MM.1S (cell line): Measurements from ENCODE around the gene S100A16.
"Not testable (repeated sequence)": the region's sequence is repeated elsewhere in the genome, so short reads cannot be mapped to it uniquely, and the experiment has no call there.

Experiments used
- DNase-seq: peaks from one replicate; pipeline ENCODE4 v3.0.0-alpha.2; 2015
- H2AFZ ChIP-seq: fragments of 300-600 bp; sonication (generic); 2 replicates; pipeline ENCODE4 v1.6.0; 2016; ENCODE audit warnings: antibody characterized with exemption, low read length
- H3F3A ChIP-seq: fragments of 300-600 bp; sonication (generic); 2 replicates; pipeline ENCODE4 v1.6.1; 2016; ENCODE audit warnings: mild to moderate bottlenecking, antibody characterized with exemption, low read length, moderate library complexity, mixed read lengths; ENCODE audit not compliant: insufficient read depth
- H3K27ac ChIP-seq: fragments of 300-600 bp; sonication (generic); 2 replicates; pipeline ENCODE4 v1.5.1; 2016; ENCODE audit warnings: mild to moderate bottlenecking, low read length
- H3K27me3 ChIP-seq: fragments of 300-600 bp; sonication (generic); replicated peaks from 2 replicates; pipeline ENCODE4 v1.6.0; 2016; ENCODE audit warnings: low read length; ENCODE audit not compliant: insufficient read depth
- H3K36me3 ChIP-seq: fragments of 300-600 bp; sonication (generic); replicated peaks from 2 replicates; pipeline ENCODE4 v1.6.1; 2016; ENCODE audit warnings: mild to moderate bottlenecking, low read length, mixed read lengths; ENCODE audit not compliant: insufficient read depth
- H3K4me1 ChIP-seq: fragments of 300-600 bp; sonication (generic); 2 replicates; pipeline ENCODE4 v1.6.1; 2016; ENCODE audit warnings: low read length, mixed read lengths
- H3K4me2 ChIP-seq: fragments of 300-600 bp; sonication (generic); 2 replicates; pipeline ENCODE4 v1.6.0; 2016; ENCODE audit warnings: low read depth, low read length
- H3K4me3 ChIP-seq: fragments of 300-600 bp; sonication (generic); 2 replicates; pipeline ENCODE4 v1.5.1; 2016; ENCODE audit warnings: low read length, mixed read lengths
- H3K79me2 ChIP-seq: fragments of 300-600 bp; sonication (generic); 2 replicates; pipeline ENCODE4 v1.6.1; 2016; ENCODE audit warnings: mixed run types, low read length, mixed read lengths
- H3K9ac ChIP-seq: fragments of 300-600 bp; sonication (generic); 2 replicates; pipeline ENCODE4 v1.6.1; 2016; ENCODE audit warnings: low read length, mixed read lengths
- H3K9me2 ChIP-seq: fragments of 300-600 bp; sonication (generic); replicated peaks from 2 replicates; pipeline ENCODE4 v1.6.1; 2016; ENCODE audit warnings: mild to moderate bottlenecking, low read length, mixed read lengths; ENCODE audit not compliant: insufficient read depth
- H3K9me3 ChIP-seq: fragments of 300-600 bp; sonication (generic); replicated peaks from 2 replicates; pipeline ENCODE4 v1.6.1; 2016; ENCODE audit warnings: mild to moderate bottlenecking, low read length, mixed read lengths; ENCODE audit not compliant: insufficient read depth
- H4K20me1 ChIP-seq: fragments of 300-600 bp; sonication (generic); 2 replicates; pipeline ENCODE4 v1.6.1; 2016; ENCODE audit warnings: mild to moderate bottlenecking, low read length, moderate library complexity, mixed read lengths; ENCODE audit not compliant: insufficient read depth
- CTCF ChIP-seq: fragments of 300-600 bp; sonication (generic); IDR thresholded peaks from 2 replicates; pipeline ENCODE4 v1.5.1; 2016; ENCODE audit warnings: antibody characterized with exemption, low read length, mixed read lengths
- EZH2 ChIP-seq: fragments of 300-600 bp; sonication (generic); optimal IDR thresholded peaks from 2 replicates; pipeline ENCODE3; 2017; ENCODE audit warnings: low read depth, mild to moderate bottlenecking, antibody characterized with exemption, low read length, mixed read lengths
- EZH2phosphoT487 ChIP-seq: fragments of 300-600 bp; sonication (generic); IDR thresholded peaks from 2 replicates; pipeline ENCODE4 v1.6.1; 2018; ENCODE audit warnings: antibody characterized with exemption, low read length

S100A16 gene

DNA sequence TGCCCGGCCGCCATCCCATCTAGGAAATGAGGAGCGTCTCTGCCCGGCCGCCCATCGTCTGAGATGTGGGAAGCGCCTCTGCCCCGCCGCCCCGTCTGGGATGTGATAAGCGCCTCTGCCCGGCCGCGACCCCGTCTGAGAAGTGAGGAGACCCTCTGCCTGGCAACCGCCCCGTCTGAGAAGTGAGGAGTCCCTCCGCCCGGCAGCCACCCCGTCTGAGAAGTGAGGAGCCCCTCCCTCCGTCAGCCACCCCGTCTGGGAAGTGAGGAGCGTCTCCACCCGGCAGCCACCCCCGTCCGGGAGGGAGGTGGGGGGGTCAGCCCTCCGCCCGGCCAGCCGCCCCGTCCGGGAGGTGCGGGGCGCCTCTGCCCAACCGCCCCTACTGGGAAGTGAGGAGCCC lies 30.1 kb downstream of the S100A16 start:
- not testable (repeated sequence) for DNase-seq, H3K4me2 ChIP-seq, H3K4me1 ChIP-seq, H3K9me2 ChIP-seq, H3K27me3 ChIP-seq, H3F3A ChIP-seq, H3K36me3 ChIP-seq, H3K9ac ChIP-seq, H3K27ac ChIP-seq, H4K20me1 ChIP-seq, H3K4me3 ChIP-seq, H3K79me2 ChIP-seq, H2AFZ ChIP-seq, H3K9me3 ChIP-seq

DNA sequence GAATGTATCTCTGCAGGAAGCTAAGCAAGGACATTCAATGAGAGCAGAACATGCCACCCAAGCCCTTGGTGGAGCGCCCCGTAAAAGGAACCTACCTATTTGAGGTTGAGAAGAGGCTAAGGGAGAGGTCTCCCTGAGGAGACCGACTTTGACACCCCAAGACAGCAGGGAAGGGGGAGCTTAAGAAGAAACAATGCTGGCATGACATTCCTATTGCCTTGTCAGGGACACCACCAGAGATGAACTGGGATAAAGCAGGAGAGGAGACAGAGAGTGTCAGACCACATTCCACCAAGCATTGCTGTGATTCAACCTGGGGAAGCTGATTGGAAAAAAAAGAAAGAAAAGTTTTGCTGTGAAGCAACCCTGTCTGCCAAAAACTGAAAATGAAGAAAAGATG lies 34.0 kb downstream of the S100A16 start:
- H3K36me3 ChIP-seq: no peaks in the 10 kb centered on the region
- no peak overlapping the region for H3K27ac ChIP-seq
- peaks cover 11% of the 10 kb centered on the region for H3K27me3 ChIP-seq
- TF ChIP-seq EZH2 (no peak), EZH2phosphoT487 (no peak), CTCF (no peak)
- H4K20me1 ChIP-seq: no peaks in the 10 kb centered on the region
- no peaks in the 10 kb centered on the region for H3F3A ChIP-seq
- DNase-seq: no peak
- H3K9me3 ChIP-seq: no peaks in the 10 kb centered on the region
- no peak overlapping the region for H3K4me3 ChIP-seq
- H3K4me1 ChIP-seq: no peaks in the 10 kb centered on the region
- no peaks in the 10 kb centered on the region for H3K9me2 ChIP-seq
- H2AFZ ChIP-seq: no peak overlapping the region
- no peak overlapping the region for H3K9ac ChIP-seq
- no peak overlapping the region for H3K4me2 ChIP-seq
- H3K79me2 ChIP-seq: no peaks in the 10 kb centered on the region

GRCh38 chr1:153578490-153578889 lies 34.4 kb downstream of the S100A16 start:
- no peaks in the 10 kb centered on the region for H4K20me1 ChIP-seq
- no peak overlapping the region for H3K4me3 ChIP-seq
- no peak overlapping the region for H3K27ac ChIP-seq
- no peaks in the 10 kb centered on the region for H3K9me3 ChIP-seq
- no peaks in the 10 kb centered on the region for H3K9me2 ChIP-seq
- H3K36me3 ChIP-seq: no peaks in the 10 kb centered on the region
- peaks cover 11% of the 10 kb centered on the region for H3K27me3 ChIP-seq
- TF ChIP-seq CTCF (no peak), EZH2phosphoT487 (no peak), EZH2 (no peak)
- H3F3A ChIP-seq: no peaks in the 10 kb centered on the region
- H3K4me2 ChIP-seq: no peak overlapping the region
- H3K9ac ChIP-seq: no peak overlapping the region
- DNase-seq: no peak
- H2AFZ ChIP-seq: no peak overlapping the region
- no peaks in the 10 kb centered on the region for H3K79me2 ChIP-seq
- no peaks in the 10 kb centered on the region for H3K4me1 ChIP-seq

DNA sequence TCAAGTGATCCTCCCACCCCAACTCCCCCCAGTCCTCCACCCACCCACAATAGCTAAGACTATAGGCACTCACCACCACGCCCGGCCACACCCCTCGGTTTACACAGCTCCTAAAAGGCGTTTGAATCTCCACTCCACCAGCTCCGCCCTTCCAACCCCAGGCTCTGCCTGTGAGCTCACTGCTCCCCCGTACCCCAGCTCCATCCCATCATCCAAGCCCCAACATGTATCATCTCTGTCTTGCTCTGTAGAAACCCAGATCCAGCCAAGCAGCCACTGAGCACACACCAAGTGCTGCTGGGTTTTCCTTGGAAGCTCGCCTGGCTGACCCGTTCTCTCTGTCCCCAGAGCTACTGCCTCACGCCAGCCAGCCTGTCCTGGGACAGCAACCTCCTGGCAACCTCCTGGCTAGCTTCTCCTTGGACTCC lies 35.3 kb downstream of the S100A16 start:
- H3K27ac ChIP-seq: no peak overlapping the region
- no peaks in the 10 kb centered on the region for H3K9me2 ChIP-seq
- TF ChIP-seq EZH2phosphoT487 (no peak), CTCF (no peak), EZH2 (no peak)
- no peaks in the 10 kb centered on the region for H3K36me3 ChIP-seq
- no peaks in the 10 kb centered on the region for H3K4me1 ChIP-seq
- DNase-seq: no peak
- no peaks in the 10 kb centered on the region for H4K20me1 ChIP-seq
- H3K9ac ChIP-seq: no peak overlapping the region
- no peaks in the 10 kb centered on the region for H3K79me2 ChIP-seq
- H3K27me3 ChIP-seq: peaks cover 11% of the 10 kb centered on the region
- H3F3A ChIP-seq: no peaks in the 10 kb centered on the region
- no peak overlapping the region for H2AFZ ChIP-seq
- no peak overlapping the region for H3K4me2 ChIP-seq
- H3K9me3 ChIP-seq: no peaks in the 10 kb centered on the region
- no peak overlapping the region for H3K4me3 ChIP-seq
